SU-DHL-6 (cell line): ENCODE measurements around the gene GMPS.

Experiments used
- H2AFZ ChIP-seq: fragments of 200-600 bp; sonication (generic); 2 replicates; pipeline ENCODE4 v1.6.1; 2014; ENCODE audit warnings: low read depth, mild to moderate bottlenecking, moderate library complexity, mixed read lengths, antibody characterized with exemption, low read length; ENCODE audit not compliant: severe bottlenecking
- H3F3A ChIP-seq: fragments of 200-600 bp; shearing (Covaris generic); 2 replicates; pipeline ENCODE4 v1.6.0; 2016; ENCODE audit warnings: antibody characterized with exemption, mild to moderate bottlenecking; ENCODE audit not compliant: insufficient read depth
- H3K27ac ChIP-seq: fragments of 200-600 bp; sonication (generic); 2 replicates; pipeline ENCODE4 v1.5.1; 2016; ENCODE audit warnings: low read depth, mild to moderate bottlenecking, low read length, moderate library complexity, mixed read lengths
- H3K27me3 ChIP-seq: fragments of 200-600 bp; sonication (generic), shearing (Covaris generic); 2 replicates; pipeline ENCODE4 v1.6.0; 2014; ENCODE audit warnings: mild to moderate bottlenecking, low read length
- H3K36me3 ChIP-seq: fragments of 200-600 bp; sonication (generic); 2 replicates; pipeline ENCODE4 v1.6.1; 2014; ENCODE audit warnings: mild to moderate bottlenecking, low read length, mixed read lengths
- H3K4me2 ChIP-seq: fragments of 300-600, 200-600 bp; shearing (Covaris generic), sonication (generic); 2 replicates; pipeline ENCODE4 v1.6.0; 2014; ENCODE audit warnings: low read length, low read depth, mild to moderate bottlenecking; ENCODE audit not compliant: poor library complexity, severe bottlenecking
- H3K4me3 ChIP-seq: fragments of 200-600 bp; sonication (generic); 2 replicates; pipeline ENCODE4 v1.5.1; 2014; ENCODE audit warnings: antibody characterized with exemption, low read length, mild to moderate bottlenecking, mixed read lengths; ENCODE audit not compliant: insufficient read depth, poor library complexity, severe bottlenecking
- H3K79me2 ChIP-seq: fragments of 200-600 bp; sonication (generic); 2 replicates; pipeline ENCODE4 v1.6.1; 2014; ENCODE audit warnings: mild to moderate bottlenecking, low read length, moderate library complexity; ENCODE audit not compliant: insufficient read depth
- H3K9ac ChIP-seq: fragments of 200-600 bp; sonication (generic); 2 replicates; pipeline ENCODE4 v1.7.0; 2014; ENCODE audit warnings: mild to moderate bottlenecking, low read length
- H3K9me2 ChIP-seq: fragments of 200-600 bp; sonication (generic); replicated peaks from 2 replicates; pipeline ENCODE4 v1.6.1; 2014; ENCODE audit warnings: low read length; ENCODE audit not compliant: insufficient read depth
- H3K9me3 ChIP-seq: fragments of 200-600 bp; sonication (generic); 2 replicates; pipeline ENCODE4 v1.6.1; 2014; ENCODE audit warnings: low read length, mixed read lengths; ENCODE audit not compliant: insufficient read depth
- H4K20me1 ChIP-seq: fragments of 200-600 bp; sonication (generic); 2 replicates; pipeline ENCODE4 v1.6.1; 2014; ENCODE audit warnings: low read depth, mild to moderate bottlenecking, antibody characterized with exemption, low read length, moderate library complexity, mixed read lengths
- CTCF ChIP-seq: fragments of 200-600 bp; sonication (generic); IDR thresholded peaks from one replicate; pipeline ENCODE4 v1.5.1; 2017; ENCODE audit warnings: antibody characterized with exemption, mild to moderate bottlenecking, low read length, moderate library complexity; ENCODE audit not compliant: insufficient read depth, poor library complexity, severe bottlenecking
- EZH2phosphoT487 ChIP-seq: fragments of 200-600 bp; sonication (generic), shearing (Covaris generic); conservative IDR thresholded peaks from 2 replicates; pipeline ENCODE4 v1.6.1; 2018; ENCODE audit warnings: mild to moderate bottlenecking, antibody characterized with exemption, low read length, moderate library complexity, mixed read lengths

Gene GMPS

GRCh38 chr3:155956508-155957411 is 86.3 kb downstream of the GMPS start:
- Histone ChIP-seq H4K20me1 (no peaks in the 10 kb centered on the region), H3K36me3 (no peaks in the 10 kb centered on the region), H3K4me2 (no peak overlapping the region), H3K9me2 (no peaks in the 10 kb centered on the region), H2AFZ (no peak overlapping the region), H3F3A (no peaks in the 10 kb centered on the region), H3K9ac (no peak overlapping the region), H3K27me3 (no peaks in the 10 kb centered on the region), H3K79me2 (no peaks in the 10 kb centered on the region), H3K4me3 (no peak overlapping the region), H3K27ac (no peak overlapping the region), H3K9me3 (no peaks in the 10 kb centered on the region)
- TF ChIP-seq EZH2phosphoT487, result no peak
- TF ChIP-seq CTCF, result no peak

GRCh38 chr3:155957412-155957880 is 87.0 kb downstream of the GMPS start:
- Histone ChIP-seq H3K4me3 (no peak overlapping the region), H3K9me2 (no peaks in the 10 kb centered on the region), H3K27ac (no peak overlapping the region), H3K9ac (no peak overlapping the region), H3K9me3 (no peaks in the 10 kb centered on the region), H2AFZ (no peak overlapping the region), H3K27me3 (no peaks in the 10 kb centered on the region), H3K4me2 (no peak overlapping the region), H3F3A (no peaks in the 10 kb centered on the region), H3K79me2 (no peaks in the 10 kb centered on the region), H4K20me1 (no peaks in the 10 kb centered on the region), H3K36me3 (no peaks in the 10 kb centered on the region; the same call in 1 of the 2 replicates)
- no peak for TF ChIP-seq EZH2phosphoT487
- TF ChIP-seq CTCF, result no peak

DNA sequence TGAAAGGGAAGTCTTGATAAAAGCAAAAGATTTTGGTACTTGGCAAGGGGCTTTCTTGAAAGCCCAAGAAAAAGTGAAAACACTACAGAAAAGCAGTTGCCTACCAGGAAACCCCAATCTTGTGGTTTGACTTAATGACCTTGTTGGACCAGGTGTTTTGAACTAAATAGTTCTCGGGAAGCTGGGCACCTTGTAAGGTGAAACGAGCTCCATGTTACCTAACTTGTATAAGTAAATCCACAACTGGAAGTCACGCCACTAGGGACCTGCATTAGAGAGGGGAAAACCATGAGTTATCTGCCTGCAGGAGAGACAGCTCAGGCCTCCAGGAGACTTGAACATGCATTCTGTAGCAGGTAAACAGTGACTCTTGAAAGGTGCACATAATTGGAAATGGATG is 88.2 kb downstream of the GMPS start:
- Histone ChIP-seq H3K9ac (no peak overlapping the region), H3K9me2 (no peaks in the 10 kb centered on the region), H3K9me3 (no peaks in the 10 kb centered on the region), H4K20me1 (no peaks in the 10 kb centered on the region), H3K36me3 (peaks cover 3% of the 10 kb centered on the region), H3K27me3 (no peaks in the 10 kb centered on the region), H3F3A (0 out of 2 replicates have a peak, but pooled peaks cover 3% of the 10 kb centered on the region), H3K27ac (no peak overlapping the region), H3K4me2 (no peak overlapping the region), H3K79me2 (no peaks in the 10 kb centered on the region), H3K4me3 (no peak overlapping the region), H2AFZ (no peak overlapping the region)
- no peak for TF ChIP-seq CTCF
- TF ChIP-seq EZH2phosphoT487, result no peak
